Measurements from ENCODE around the gene ANKRD12. TPM values are rescaled to one million over a fixed set of nuclear protein-coding genes. Genes with fewer than 3 reads are reported as not detected.

The ANKRD12 gene
- total RNA-seq, 1 experiment from 2014 or later, result 19.1 TPM

DNA sequence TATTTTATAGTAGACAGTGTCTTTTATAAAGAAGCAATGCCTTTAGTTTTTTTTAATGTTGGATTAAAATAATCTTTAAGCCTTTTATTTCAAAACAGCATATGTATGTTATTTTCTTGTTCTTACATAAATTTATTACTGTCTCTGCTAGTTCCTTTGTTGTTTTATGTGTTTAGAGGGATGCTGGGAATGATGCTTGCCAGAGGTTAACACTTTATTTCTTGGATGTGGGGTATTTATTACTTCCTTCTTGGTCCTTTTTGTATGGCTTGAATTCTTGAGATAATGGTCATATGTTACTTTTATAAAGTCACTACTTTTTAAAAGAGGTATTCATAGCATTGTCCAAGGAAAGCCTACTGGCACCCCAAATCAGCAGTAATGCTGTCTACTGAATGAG lies 63.1 kb downstream of the ANKRD12 start:
- no peak overlapping the region for H3K4me3 ChIP-seq (ENCODE audit: low read length)
- H3K9ac ChIP-seq (ENCODE audit: low read length), result no peak overlapping the region
- H3K27me3 ChIP-seq (ENCODE audit: low read length), result no peaks in the 10 kb centered on the region
- TF ChIP-seq, protein P1, sequence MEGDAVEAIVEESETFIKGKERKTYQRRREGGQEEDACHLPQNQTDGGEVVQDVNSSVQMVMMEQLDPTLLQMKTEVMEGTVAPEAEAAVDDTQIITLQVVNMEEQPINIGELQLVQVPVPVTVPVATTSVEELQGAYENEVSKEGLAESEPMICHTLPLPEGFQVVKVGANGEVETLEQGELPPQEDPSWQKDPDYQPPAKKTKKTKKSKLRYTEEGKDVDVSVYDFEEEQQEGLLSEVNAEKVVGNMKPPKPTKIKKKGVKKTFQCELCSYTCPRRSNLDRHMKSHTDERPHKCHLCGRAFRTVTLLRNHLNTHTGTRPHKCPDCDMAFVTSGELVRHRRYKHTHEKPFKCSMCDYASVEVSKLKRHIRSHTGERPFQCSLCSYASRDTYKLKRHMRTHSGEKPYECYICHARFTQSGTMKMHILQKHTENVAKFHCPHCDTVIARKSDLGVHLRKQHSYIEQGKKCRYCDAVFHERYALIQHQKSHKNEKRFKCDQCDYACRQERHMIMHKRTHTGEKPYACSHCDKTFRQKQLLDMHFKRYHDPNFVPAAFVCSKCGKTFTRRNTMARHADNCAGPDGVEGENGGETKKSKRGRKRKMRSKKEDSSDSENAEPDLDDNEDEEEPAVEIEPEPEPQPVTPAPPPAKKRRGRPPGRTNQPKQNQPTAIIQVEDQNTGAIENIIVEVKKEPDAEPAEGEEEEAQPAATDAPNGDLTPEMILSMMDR (conservative IDR thresholded peaks at IDR 0.05; ENCODE audit: low read depth, low read length), result no peak
- no peak for TF ChIP-seq EZH2phosphoT487 (IDR thresholded peaks at IDR 0.05; ENCODE audit: borderline replicate concordance, low read length)
- TF ChIP-seq EZH2 (IDR thresholded peaks at IDR 0.05; ENCODE audit: low read length, unreplicated experiment), result no peak
- H4K20me1 ChIP-seq (ENCODE audit: low read length), result no peaks in the 10 kb centered on the region
- CTCF ChIA-PET, result no interaction called here
- no peaks in the 10 kb centered on the region for H3K4me1 ChIP-seq (ENCODE audit: insufficient read depth, low read length)
- H3K79me2 ChIP-seq (ENCODE audit: low read length), result no peaks in the 10 kb centered on the region
- DNase-seq, result no peak
- no peaks in the 10 kb centered on the region for H3K9me3 ChIP-seq (ENCODE audit: low read length)
- POLR2A ChIA-PET (ENCODE audit: unreplicated experiment), result no interaction called here
- intact Hi-C loops (cut with micrococcal nuclease), result loop anchor here (10.0 kb wide), 1 partner anchor 45 kb away; no protein-coding TSS in a partner anchor
- peaks cover 5% of the 10 kb centered on the region; the same call in 1 of the 2 replicates for H3K36me3 ChIP-seq (ENCODE audit: low read depth, low read length)
- H3K4me2 ChIP-seq (ENCODE audit: low read length), result no peak overlapping the region
- no peak overlapping the region for H3K27ac ChIP-seq (ENCODE audit: low read length)
- no peak for ATAC-seq
- no peak overlapping the region for H2AFZ ChIP-seq (ENCODE audit: low read length)
- H3F3A ChIP-seq (ENCODE audit: low read length, unreplicated experiment), result no peaks in the 10 kb centered on the region
- no peaks in the 10 kb centered on the region for H3K9me2 ChIP-seq (replicated peaks; ENCODE audit: low read length)
- BruUV-seq (replicated peaks), result no TSS peak

DNA sequence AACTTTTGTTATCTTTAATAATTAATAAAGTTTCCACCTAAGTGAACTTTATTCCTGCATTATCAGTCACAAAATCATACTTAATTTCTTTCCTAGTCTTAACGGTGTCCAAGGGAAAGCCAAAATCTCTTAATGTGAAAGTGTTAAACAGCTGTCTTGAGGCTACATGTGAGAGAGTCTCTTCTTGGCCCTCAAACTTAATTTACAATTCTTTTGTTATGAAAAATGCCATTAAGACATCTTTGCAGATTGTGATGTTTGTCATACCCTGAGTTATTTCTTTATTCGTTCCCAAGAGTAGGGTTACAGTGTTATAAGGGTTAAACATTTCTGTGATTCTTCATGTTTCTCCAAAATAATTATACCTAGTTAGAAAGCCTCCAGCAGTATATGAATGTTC lies 64.6 kb downstream of the ANKRD12 start:
- Histone ChIP-seq H3K36me3 (ENCODE audit: low read depth, low read length) (peaks cover 6% of the 10 kb centered on the region; the same call in 1 of the 2 replicates), H4K20me1 (ENCODE audit: low read length) (no peaks in the 10 kb centered on the region), H3K9me2 (replicated peaks; ENCODE audit: low read length) (no peaks in the 10 kb centered on the region), H3K27me3 (ENCODE audit: low read length) (no peaks in the 10 kb centered on the region), H3K4me2 (ENCODE audit: low read length) (no peak overlapping the region), H3F3A (ENCODE audit: low read length, unreplicated experiment) (no peaks in the 10 kb centered on the region), H3K4me3 (ENCODE audit: low read length) (no peak overlapping the region), H2AFZ (ENCODE audit: low read length) (no peak overlapping the region), H3K4me1 (ENCODE audit: insufficient read depth, low read length) (no peaks in the 10 kb centered on the region), H3K9ac (ENCODE audit: low read length) (no peak overlapping the region), H3K79me2 (ENCODE audit: low read length) (no peaks in the 10 kb centered on the region), H3K9me3 (ENCODE audit: low read length) (no peaks in the 10 kb centered on the region), H3K27ac (ENCODE audit: low read length) (no peak overlapping the region)
- ChIA-PET CTCF (no interaction called here), POLR2A (ENCODE audit: unreplicated experiment) (no interaction called here)
- ATAC-seq, result no peak
- intact Hi-C loops (cut with micrococcal nuclease), result loop anchor here (10.0 kb wide), 1 partner anchor 46 kb away; no protein-coding TSS in a partner anchor
- BruUV-seq (replicated peaks), result no TSS peak
- no peak for DNase-seq
- TF ChIP-seq, protein P1 (conservative IDR thresholded peaks at IDR 0.05; ENCODE audit: low read depth, low read length), result no peak
- TF ChIP-seq EZH2 (IDR thresholded peaks at IDR 0.05; ENCODE audit: low read length, unreplicated experiment) (no peak), EZH2phosphoT487 (IDR thresholded peaks at IDR 0.05; ENCODE audit: borderline replicate concordance, low read length) (no peak)

DNA sequence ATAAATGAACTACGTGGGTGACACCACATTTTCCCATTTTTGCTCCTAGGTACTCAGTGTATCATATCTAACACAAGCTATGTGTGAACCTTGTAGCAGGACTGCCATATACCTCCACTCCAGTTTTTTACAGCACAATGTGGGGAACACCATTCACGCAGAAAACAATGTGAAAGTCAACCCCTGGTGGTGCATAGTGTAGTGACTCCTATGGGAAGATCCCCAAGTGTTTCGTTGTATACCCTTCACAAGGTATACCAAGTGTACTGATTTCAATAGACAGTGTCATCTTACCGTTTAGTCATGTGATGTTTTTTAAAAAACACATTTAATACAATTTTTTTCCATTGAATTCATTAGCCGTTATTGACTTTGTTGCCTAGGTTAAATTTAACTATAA lies 68.1 kb downstream of the ANKRD12 start:
- Histone ChIP-seq H3K27me3 (ENCODE audit: low read length) (no peaks in the 10 kb centered on the region), H3K4me1 (ENCODE audit: insufficient read depth, low read length) (no peaks in the 10 kb centered on the region), H3K79me2 (ENCODE audit: low read length) (no peaks in the 10 kb centered on the region), H3K9me2 (replicated peaks; ENCODE audit: low read length) (no peaks in the 10 kb centered on the region), H3F3A (ENCODE audit: low read length, unreplicated experiment) (no peaks in the 10 kb centered on the region), H4K20me1 (ENCODE audit: low read length) (no peaks in the 10 kb centered on the region), H3K27ac (ENCODE audit: low read length) (no peak overlapping the region), H3K9ac (ENCODE audit: low read length) (no peak overlapping the region), H3K4me2 (ENCODE audit: low read length) (no peak overlapping the region), H3K4me3 (ENCODE audit: low read length) (no peak overlapping the region), H3K9me3 (ENCODE audit: low read length) (no peaks in the 10 kb centered on the region), H2AFZ (ENCODE audit: low read length) (no peak overlapping the region), H3K36me3 (ENCODE audit: low read depth, low read length) (peaks cover 6% of the 10 kb centered on the region; the same call in 1 of the 2 replicates)
- TF ChIP-seq EZH2phosphoT487 (IDR thresholded peaks at IDR 0.05; ENCODE audit: borderline replicate concordance, low read length) (no peak), EZH2 (IDR thresholded peaks at IDR 0.05; ENCODE audit: low read length, unreplicated experiment) (no peak)
- TF ChIP-seq, protein P1 (conservative IDR thresholded peaks at IDR 0.05; ENCODE audit: low read depth, low read length), result no peak
- no peak for DNase-seq
- no TSS peak for BruUV-seq (replicated peaks)
- CTCF ChIA-PET, result no interaction called here
- intact Hi-C loops (cut with micrococcal nuclease), result loop anchor here (10.0 kb wide), 1 partner anchor 50 kb away; no protein-coding TSS in a partner anchor
- POLR2A ChIA-PET (ENCODE audit: unreplicated experiment), result no interaction called here
- no peak for ATAC-seq
